Adrenal gland (tissue), 5 donors: Measurements from ENCODE around the gene MCM10.

Experiments used
- CTCF ChIP-seq, 6 experiments: fragments of 450-650 bp in 4 of 6; fragments of 200-600 bp in 2 of 6; sonication (generic) in 1 of 6; IDR thresholded peaks; 1 replicate in 5 of 6; 2 replicates in 1 of 6; pipeline versions ENCODE4 v1.5.1 to v1.8.0; 2016 to 2021; ENCODE audit warnings: antibody characterized with exemption in 6 of 6, mild to moderate bottlenecking in 2 of 6, moderate library complexity in 1 of 6
- POLR2A ChIP-seq, 2 donors: fragments of 450-650 bp; IDR thresholded peaks; one replicate each; pipeline ENCODE4 v1.6.1; 2017; ENCODE audit warnings: antibody characterized with exemption in 2 of 2, mild to moderate bottlenecking in 2 of 2, moderate library complexity in 1 of 2
- donor health status: DM: no; HTN: no; CAD: no.

GRCh38 chr10:13115832-13116803, 45.2 kb upstream of the MCM10 start:
- TF ChIP-seq CTCF (IDR thresholded peaks at IDR 0.05) (no peak), POLR2A (IDR thresholded peaks at IDR 0.05) (no peak)
